GM19193 (cell line): ENCODE results near the gene C4BPA.

Experiments
- POLR2A ChIP-seq: IDR thresholded peaks from 4 replicates; pipeline ENCODE4 v1.6.1; 2011; ENCODE audit not compliant: insufficient read depth, insufficient read length; ENCODE audit errors: extremely low read depth

The C4BPA gene

DNA sequence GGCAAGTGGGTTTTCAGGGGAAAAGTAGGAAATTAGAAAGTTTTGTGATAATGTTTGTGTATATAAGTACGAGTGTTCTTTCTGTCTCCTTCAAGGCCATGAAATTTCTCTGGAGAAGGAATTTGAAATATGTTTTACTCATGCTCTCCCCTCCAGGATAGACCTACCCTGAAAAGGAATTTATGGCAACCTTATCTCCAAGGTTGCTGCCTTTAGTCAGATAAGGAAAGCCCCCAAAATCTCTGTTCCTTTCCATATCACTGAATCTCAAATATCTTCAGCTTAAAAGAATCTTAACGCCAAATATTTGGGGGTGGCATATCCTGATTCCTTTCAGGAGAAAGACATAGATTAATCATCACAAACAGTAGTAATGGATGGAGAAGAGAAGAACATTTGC is 15.9 kb upstream of the C4BPA start:
- TF ChIP-seq POLR2A = no peak

DNA sequence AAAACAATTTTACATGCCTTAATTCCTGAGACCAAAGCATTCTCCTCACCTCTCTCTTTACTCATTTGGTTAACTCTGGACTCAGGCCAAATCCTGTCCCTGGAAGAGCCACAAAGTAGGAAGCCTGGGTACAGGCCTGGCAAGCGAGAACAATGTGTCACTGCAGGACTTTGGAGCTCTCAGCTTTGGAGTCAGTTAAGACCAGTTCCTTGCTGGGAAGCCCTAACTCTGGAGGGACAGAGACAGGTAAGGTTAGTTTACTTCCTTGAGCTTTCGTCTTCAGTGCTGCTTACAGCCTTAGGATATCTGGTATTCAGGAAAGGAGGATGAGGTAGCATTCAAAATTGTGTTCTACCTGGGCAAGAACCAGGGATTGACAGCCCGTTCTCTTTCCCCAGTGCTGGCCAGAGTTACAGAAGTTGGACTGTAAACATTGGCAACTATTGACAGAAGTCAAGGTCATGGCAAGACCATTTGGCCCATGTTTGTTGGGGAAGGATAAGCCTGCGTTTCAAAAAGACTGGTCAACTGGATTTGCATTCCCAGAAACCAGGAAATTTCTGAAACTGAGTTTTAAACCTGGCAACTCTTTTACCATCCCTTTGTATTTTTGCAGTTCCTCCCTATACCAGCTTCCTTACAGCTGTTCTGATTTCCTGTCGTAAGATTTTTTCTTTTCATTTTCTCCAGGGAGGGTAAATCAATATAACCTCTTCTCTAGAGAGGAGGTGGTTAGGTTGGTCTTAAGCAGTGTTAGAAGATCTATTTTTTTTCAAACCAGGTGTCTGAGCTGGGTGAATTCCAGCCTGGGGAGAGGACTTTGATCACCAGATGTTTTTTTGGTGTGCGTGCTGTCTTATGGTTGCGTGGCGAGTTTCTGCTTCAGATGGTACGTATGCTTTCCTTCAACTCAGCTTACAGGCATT is 15.1 kb upstream of the C4BPA start, which contains the start of gene C4BPB:
Gene C4BPB (plus strand): TSS at position 160 of the 926 bp plus-strand sequence. CDS start 672 bp downstream, at position 832.
- TF ChIP-seq POLR2A = no peak

DNA sequence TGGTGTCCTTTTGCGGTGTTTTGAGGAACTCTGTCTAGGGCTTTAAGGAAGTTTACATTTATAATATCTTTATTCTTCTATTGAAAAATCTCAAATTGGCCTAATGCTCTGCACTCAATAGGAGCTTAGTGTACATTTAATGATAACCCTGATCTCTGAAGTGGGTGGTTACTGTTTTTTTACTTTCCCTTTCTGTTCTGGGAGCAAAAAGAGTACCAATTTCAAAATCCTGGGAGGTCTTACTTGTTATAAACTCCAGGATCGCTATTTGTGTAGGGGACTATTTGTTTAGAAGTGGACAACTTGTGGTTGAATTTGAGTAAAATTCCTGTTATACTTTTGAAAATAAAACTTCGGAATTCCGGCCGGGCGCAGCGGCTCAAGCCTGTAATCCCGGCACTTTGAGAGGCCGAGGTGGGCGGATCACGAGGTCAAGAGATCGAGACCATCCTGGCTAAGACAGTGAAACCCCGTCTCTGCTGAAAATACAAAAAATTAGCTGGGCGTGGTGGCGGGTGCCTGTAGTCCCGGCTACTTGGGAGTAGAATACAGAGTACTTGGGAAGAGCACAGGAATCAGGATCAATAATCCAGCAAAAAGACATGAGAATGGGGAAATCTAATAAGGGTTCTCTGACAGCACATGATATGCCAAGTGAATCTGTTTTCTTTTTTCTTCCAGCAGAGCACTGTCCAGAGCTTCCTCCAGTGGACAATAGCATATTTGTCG is 14.2 kb upstream of the C4BPA start:
- no peak for TF ChIP-seq POLR2A

DNA sequence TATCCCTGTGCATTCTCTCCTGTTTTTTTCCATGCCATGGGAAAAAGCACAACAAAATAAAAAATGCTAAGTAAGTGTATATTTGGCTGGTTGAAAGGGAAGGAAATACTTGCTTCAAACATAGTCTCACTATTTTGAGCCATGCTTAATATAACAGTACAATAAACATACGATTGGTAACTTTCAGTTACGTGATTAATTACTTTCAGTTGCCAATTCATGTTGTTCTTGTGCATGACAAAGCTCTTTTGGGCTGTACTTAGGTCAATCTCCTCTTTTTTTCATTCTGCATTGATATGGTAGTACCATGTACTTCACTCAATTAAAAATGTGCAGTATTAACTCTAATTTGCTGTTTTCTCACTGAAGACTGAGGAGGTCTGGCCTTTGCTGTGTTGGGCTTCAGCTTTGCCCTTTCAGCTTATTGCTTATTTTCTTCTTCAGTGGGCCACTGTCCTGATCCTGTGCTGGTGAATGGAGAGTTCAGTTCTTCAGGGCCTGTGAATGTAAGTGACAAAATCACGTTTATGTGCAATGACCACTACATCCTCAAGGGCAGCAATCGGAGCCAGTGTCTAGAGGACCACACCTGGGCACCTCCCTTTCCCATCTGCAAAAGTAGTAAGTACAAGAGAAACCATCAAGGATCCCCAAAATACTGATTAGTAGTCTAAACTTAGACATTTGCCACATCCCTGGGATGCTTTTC is 12.7 kb upstream of the C4BPA start:
- TF ChIP-seq POLR2A = no peak

DNA sequence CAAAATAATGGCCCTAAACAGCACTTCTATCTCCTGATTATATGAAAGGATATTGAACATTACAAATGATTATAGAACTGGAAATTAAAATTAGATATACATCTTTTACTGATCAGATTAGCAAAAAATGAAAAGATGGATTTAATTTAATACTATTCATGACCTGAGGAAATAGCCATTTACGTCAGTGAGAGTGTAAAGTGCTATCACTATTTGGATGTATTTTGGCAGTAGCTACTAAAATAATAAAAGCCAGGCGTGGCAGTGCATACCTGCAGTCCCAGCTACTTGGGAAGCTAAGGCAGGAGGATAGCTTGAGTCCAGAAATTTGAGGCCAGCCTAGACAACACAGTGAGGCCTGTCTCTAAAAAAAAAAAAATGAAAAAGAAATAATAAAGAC is 10.1 kb upstream of the C4BPA start:
- TF ChIP-seq POLR2A = no peak

DNA sequence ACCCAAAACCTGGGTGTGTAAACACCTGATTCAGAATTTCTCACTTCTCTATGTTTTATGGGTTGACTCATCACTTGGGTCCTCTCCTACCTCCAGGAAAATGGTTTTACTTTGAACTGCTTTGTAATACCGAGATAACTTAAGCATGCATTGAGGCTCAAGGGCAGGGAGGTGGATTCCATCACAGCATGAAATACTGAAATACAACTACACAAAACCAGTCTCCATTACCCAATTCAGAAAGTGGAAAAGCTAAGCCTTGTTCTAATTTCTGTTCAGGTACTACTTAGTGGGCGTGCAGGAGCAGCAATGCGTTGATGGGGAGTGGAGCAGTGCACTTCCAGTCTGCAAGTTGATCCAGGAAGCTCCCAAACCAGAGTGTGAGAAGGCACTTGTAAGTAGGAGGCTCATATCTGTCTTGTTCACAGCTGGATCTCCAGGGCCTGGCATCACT is 6.1 kb upstream of the C4BPA start:
- TF ChIP-seq POLR2A = no peak

DNA sequence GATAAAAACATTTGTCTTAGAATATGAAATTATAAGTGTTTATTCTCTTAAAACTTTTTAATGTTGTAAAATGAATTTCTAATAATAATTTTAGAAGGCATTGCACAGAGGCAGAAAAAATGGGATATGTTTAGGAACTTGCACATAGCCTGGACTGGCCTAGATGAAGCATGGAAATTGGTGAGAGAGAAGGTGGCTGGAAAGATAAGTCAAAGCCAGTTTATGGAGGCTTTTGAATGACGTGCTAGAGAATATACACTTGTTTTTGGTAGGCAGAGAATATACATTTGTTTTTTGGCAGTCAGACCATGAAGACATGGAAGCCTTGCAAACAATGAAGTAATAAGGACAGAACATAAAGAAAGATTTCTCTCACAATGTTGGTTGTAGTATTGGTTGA is 2.3 kb upstream of the C4BPA start:
- no peak for TF ChIP-seq POLR2A

DNA sequence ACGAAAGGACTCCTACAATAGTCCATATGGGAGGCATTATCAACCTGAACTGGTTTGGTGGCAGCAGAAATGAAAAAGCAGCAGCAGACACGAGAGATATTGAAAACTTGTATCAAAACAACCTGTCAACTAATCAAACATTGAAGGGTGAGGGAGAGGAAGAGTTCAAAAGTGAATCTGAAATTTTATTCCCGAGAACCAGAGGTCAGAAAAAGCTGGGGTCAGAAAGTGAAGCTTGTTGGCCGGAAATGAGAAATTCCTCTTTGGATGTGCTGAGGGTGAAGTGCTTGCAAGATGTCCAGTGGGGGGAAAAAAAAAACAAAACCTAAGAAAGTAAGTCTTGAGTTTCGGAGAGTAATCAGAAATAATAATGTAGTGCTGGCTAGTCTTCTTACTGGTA is 1.9 kb upstream of the C4BPA start:
- TF ChIP-seq POLR2A = no peak

DNA sequence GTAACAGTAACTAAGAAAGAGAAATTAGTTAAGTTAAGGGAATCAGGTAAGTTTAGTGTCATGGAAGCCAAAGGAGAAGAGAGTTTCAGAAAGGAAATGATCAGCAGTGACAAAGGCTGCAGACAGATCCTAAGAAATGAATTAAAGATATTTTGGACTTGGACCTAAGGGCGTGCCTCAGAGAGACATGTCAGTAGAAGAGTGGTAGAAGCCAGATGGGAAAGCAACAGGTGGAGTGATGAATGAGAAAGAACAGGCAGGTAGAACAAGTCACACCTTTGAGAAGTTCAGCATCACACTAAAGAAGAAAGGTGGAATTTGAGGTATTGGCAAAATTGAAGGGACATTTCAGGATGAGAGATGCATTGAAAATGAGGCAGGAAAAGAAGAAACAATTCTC is 1.4 kb upstream of the C4BPA start:
- no peak for TF ChIP-seq POLR2A

DNA sequence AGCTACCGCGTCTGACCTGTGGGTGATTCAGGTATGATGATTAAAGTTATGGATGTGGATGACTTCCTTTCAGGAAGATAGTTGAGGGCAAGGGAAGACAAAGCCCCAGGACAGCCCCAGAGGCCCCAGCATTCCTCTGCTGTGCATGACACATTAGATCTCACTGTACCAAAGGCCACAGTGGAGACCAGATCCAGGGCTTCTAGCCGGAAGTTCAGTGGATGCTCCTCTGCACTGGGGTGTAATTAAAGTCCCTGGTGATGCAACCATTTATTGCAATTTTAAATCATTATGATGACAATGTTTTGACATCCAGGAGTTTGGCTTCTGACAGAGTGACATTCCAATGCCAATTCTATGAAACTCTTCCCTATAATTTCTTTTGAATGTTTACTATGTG is 5.0 kb downstream of the C4BPA start:
- no peak for TF ChIP-seq POLR2A

DNA sequence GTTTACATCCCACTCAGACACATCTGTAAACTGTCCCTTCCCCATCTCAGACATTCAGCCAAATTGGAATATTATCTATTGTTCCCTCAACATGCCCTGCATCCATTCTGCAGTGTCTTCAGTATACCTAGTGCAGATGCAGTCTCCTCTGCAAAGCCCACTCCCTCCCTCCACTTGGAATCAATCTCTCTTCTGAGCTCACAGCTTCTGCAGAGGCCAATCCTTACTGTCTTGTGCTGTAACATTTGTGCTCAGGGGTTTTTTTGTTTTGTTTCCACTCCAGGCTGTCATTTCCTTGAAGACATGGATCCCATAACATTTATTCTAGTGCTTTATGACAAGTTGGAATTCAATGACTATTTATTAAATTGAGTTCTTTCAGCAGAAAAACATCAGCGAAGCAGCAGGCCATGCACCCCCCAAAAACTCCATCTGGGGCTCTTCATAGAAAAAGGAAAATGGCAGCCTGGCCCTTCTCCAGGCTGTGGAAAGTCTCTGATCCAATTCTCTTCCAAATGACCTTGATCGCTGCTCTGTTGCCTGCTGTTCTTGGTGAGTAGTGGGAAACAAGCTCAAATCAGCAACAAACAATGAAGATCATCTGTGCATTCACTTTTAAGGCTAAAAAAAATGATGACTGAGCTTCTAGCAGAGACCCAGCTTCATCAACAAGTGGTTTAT is 8.7 kb downstream of the C4BPA start:
- no peak for TF ChIP-seq POLR2A

DNA sequence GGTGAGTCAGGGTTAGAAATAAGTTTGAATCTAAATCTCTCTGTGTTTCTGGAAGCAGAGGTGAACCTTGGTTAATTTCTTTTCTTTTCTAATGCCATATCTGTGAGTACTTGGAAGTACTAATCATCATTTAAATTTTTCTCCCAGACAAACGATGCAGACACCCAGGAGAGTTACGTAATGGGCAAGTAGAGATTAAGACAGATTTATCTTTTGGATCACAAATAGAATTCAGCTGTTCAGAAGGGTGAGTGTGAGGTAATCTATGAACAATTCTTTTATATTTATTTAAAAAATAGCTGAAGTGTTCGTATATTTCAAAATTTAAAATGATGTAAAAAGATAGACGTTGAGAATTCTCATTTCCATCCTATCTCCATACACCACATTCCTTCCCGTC is 11.2 kb downstream of the C4BPA start:
- no peak for TF ChIP-seq POLR2A

DNA sequence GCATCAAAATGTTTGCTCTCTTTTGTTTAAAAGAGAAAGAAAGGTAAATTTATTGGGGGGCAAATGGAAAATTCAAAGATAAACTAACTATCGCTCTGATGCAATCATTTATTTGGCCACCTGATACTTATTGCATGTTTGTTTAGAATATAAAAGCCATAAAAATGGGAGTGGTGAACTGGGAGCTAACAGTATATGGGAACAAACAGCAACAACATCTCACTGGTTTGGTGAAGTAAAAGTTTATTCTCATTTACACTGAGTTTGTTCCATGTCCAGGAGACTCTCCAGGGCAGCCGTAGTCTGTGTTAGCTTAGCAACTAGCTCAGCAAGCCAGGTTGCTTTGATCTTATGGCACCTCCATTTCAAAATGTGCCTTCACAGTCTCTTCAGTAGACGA is 20.4 kb downstream of the C4BPA start:
- no peak for TF ChIP-seq POLR2A

DNA sequence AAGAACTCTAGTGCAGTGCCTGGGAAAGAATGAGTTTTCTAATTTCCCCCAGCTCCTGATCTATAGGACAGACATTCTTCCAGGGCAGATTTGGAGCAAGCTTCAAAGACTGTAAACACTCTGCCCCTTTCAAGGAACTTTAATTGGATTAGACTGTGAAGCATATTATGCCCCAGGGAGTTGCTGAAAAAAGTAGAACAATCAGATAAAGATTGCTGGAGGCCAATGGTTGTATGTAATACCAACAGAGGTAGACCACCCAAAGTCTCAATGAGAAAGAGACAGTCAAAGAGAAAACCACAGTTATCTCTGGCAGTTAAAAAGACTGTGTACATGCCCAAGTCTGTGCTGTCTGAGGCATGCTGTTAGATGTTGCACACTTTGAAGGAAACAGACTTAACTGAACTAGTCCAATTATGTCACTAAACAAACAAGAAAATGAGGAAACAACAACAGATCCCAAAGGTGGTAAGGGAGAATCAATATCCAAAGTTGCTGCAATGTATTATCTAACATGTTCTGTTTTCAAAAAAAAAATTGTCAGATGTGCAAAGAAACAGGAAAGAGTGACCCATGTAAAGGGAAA is 24.4 kb downstream of the C4BPA start:
- TF ChIP-seq POLR2A = no peak
